GM12865 (cell line): ENCODE data around the gene TMED3.

Experiments
- DNase-seq: peaks from one replicate; pipeline ENCODE4 v3.0.0; 2010; ENCODE audit warnings: low read depth
- H3K4me3 ChIP-seq: 2 replicates; pipeline ENCODE4 v1.5.1; 2011; ENCODE audit warnings: mild to moderate bottlenecking, low read depth, low read length, control low read depth
- CTCF ChIP-seq: IDR thresholded peaks from 2 replicates; pipeline ENCODE4 v1.5.1; 2011; ENCODE audit warnings: low read length, control low read depth, low read depth, inconsistent platforms; ENCODE audit not compliant: insufficient read depth; ENCODE audit errors: missing control alignments

Gene TMED3

GRCh38 chr15:79299841-79300235 is 11.1 kb upstream of the TMED3 start:
- H3K4me3 ChIP-seq: no peak overlapping the region
- DNase-seq: no peak
- TF ChIP-seq CTCF: no peak

GRCh38 chr15:79307251-79307650 is 3.7 kb upstream of the TMED3 start:
- no peak for DNase-seq
- no peak for TF ChIP-seq CTCF
- H3K4me3 ChIP-seq: no peak overlapping the region

- no peak for DNase-seq
- H3K4me3 ChIP-seq: no peak overlapping the region
- no peak for TF ChIP-seq CTCF
Observed at GRCh38 chr15:79308874-79309273, 2.0 kb upstream of the TMED3 start.

GRCh38 chr15:79310612-79310984 is 314 bp upstream of the TMED3 start:
- TF ChIP-seq CTCF: no peak
- H3K4me3 ChIP-seq: peak overlapping the region; percentile 51
- DNase-seq: no peak

- H3K4me3 ChIP-seq: peak overlapping the region; percentile 76
- peak; percentile 66 for DNase-seq
- no peak for TF ChIP-seq CTCF
Observed at GRCh38 chr15:79311901-79312553, 1.1 kb downstream of the TMED3 start.

GRCh38 chr15:79314186-79314585 is 3.3 kb downstream of the TMED3 start:
- DNase-seq: no peak
- H3K4me3 ChIP-seq: no peak overlapping the region
- TF ChIP-seq CTCF: no peak

- H3K4me3 ChIP-seq: no peak overlapping the region
- no peak for DNase-seq
- no peak for TF ChIP-seq CTCF
Observed at GRCh38 chr15:79314811-79315210, 3.9 kb downstream of the TMED3 start.
